ENCODE measurements around the gene MAGED1. TPM values are rescaled to one million over a fixed set of nuclear protein-coding genes. Genes with fewer than 3 reads are reported as not detected.

MAGED1 gene
- total RNA-seq, 1 experiment from 2014 or later = 128 TPM

DNA sequence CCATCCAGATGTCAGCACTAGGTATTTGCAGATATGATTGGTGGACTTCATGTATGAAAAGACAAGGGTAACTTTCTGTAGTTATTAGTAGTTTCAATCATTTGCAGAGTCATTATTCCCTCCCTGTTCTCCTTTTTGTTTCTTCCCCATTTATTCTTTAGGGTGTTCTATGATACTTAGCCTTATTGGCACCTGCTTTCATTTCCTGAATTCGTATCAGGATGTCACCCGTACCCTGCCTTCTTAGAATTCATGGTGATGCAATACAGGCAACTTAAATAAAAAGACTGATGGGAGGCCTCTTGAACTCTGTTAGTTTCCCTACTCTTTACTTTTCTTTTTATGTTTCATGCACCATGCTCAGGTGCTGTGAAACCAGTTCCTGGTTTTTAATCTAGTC is 24.2 kb downstream of the MAGED1 start:
- H2AFZ ChIP-seq (ENCODE audit: low read length) = no peak overlapping the region
- intact Hi-C loops (cut with micrococcal nuclease) = no loop called here
- TF ChIP-seq EZH2 (IDR thresholded peaks at IDR 0.05; ENCODE audit: low read length, unreplicated experiment) (no peak), EZH2phosphoT487 (IDR thresholded peaks at IDR 0.05; ENCODE audit: borderline replicate concordance, low read length) (no peak)
- TF ChIP-seq, protein P1, sequence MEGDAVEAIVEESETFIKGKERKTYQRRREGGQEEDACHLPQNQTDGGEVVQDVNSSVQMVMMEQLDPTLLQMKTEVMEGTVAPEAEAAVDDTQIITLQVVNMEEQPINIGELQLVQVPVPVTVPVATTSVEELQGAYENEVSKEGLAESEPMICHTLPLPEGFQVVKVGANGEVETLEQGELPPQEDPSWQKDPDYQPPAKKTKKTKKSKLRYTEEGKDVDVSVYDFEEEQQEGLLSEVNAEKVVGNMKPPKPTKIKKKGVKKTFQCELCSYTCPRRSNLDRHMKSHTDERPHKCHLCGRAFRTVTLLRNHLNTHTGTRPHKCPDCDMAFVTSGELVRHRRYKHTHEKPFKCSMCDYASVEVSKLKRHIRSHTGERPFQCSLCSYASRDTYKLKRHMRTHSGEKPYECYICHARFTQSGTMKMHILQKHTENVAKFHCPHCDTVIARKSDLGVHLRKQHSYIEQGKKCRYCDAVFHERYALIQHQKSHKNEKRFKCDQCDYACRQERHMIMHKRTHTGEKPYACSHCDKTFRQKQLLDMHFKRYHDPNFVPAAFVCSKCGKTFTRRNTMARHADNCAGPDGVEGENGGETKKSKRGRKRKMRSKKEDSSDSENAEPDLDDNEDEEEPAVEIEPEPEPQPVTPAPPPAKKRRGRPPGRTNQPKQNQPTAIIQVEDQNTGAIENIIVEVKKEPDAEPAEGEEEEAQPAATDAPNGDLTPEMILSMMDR (conservative IDR thresholded peaks at IDR 0.05; ENCODE audit: low read depth, low read length) = no peak
- no peaks in the 10 kb centered on the region for H3K9me2 ChIP-seq (replicated peaks; ENCODE audit: low read length)
- H3K9ac ChIP-seq (ENCODE audit: low read length) = no peak overlapping the region
- H3K36me3 ChIP-seq (ENCODE audit: low read depth, low read length) = no peaks in the 10 kb centered on the region
- no peak for DNase-seq
- no peak overlapping the region for H3K4me2 ChIP-seq (ENCODE audit: low read length)
- CTCF ChIA-PET = no interaction called here
- no peaks in the 10 kb centered on the region for H3K9me3 ChIP-seq (ENCODE audit: low read length)
- H3K79me2 ChIP-seq (ENCODE audit: low read length) = no peaks in the 10 kb centered on the region
- ATAC-seq = no peak
- H3K4me1 ChIP-seq (ENCODE audit: insufficient read depth, low read length) = no peaks in the 10 kb centered on the region
- BruUV-seq (replicated peaks) = no TSS peak
- H4K20me1 ChIP-seq (ENCODE audit: low read length) = no peaks in the 10 kb centered on the region
- H3F3A ChIP-seq (ENCODE audit: low read length, unreplicated experiment) = no peaks in the 10 kb centered on the region
- POLR2A ChIA-PET (ENCODE audit: unreplicated experiment) = no interaction called here
- H3K27ac ChIP-seq (ENCODE audit: low read length) = no peak overlapping the region
- H3K4me3 ChIP-seq (ENCODE audit: low read length) = no peak overlapping the region
- peaks cover 10% of the 10 kb centered on the region; the same call in 1 of the 2 replicates for H3K27me3 ChIP-seq (ENCODE audit: low read length)

- ATAC-seq = no peak
These were observed 29.1 kb downstream of the MAGED1 start for GRCh38 chrX:51922561-51922960.

DNA sequence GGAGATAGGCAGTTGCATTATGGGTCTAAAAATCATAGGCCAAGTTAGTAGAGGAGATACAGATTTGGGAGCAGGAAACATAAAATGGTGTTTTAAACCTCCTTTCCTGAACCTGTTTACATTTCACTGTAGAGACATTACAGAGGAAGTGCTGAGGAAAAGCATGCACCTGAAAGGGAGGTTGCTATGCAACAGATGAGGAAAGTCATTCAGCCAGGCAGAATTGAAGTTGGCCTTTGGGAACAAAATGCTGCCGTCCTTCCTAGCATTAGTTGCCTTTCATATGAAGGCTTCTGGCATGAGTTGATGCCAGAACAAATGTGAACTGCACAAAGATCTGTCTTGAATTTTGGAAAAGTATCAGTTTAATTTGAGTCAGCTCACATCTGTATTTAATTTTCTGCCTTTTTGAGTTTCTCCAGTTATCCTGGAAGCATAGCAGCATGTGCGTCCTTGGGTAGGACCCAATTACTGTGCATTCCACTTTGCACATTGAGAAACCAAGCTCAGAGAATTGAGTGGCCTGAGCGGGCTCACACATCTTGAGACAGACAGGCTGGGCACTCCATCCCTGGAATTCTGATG is 38.2 kb downstream of the MAGED1 start:
- Histone ChIP-seq H3K9me3 (ENCODE audit: low read length) (no peaks in the 10 kb centered on the region), H3K4me3 (ENCODE audit: low read length) (no peak overlapping the region), H3F3A (ENCODE audit: low read length, unreplicated experiment) (no peaks in the 10 kb centered on the region), H3K4me1 (ENCODE audit: insufficient read depth, low read length) (no peaks in the 10 kb centered on the region), H3K27me3 (ENCODE audit: low read length) (no peaks in the 10 kb centered on the region), H2AFZ (ENCODE audit: low read length) (no peak overlapping the region), H3K79me2 (ENCODE audit: low read length) (no peaks in the 10 kb centered on the region), H3K9ac (ENCODE audit: low read length) (no peak overlapping the region), H3K4me2 (ENCODE audit: low read length) (no peak overlapping the region), H3K36me3 (ENCODE audit: low read depth, low read length) (no peaks in the 10 kb centered on the region), H3K9me2 (replicated peaks; ENCODE audit: low read length) (no peaks in the 10 kb centered on the region), H3K27ac (ENCODE audit: low read length) (no peak overlapping the region), H4K20me1 (ENCODE audit: low read length) (no peaks in the 10 kb centered on the region)
- TF ChIP-seq, protein P1 (conservative IDR thresholded peaks at IDR 0.05; ENCODE audit: low read depth, low read length) = no peak
- TF ChIP-seq EZH2phosphoT487 (IDR thresholded peaks at IDR 0.05; ENCODE audit: borderline replicate concordance, low read length) (no peak), EZH2 (IDR thresholded peaks at IDR 0.05; ENCODE audit: low read length, unreplicated experiment) (no peak)
- POLR2A ChIA-PET (ENCODE audit: unreplicated experiment) = no interaction called here
- DNase-seq = no peak
- no TSS peak for BruUV-seq (replicated peaks)
- intact Hi-C loops (cut with micrococcal nuclease) = no loop called here
- ATAC-seq = no peak
- CTCF ChIA-PET = no interaction called here

More at GRCh38 chrX:51922561-51922960, 29.1 kb downstream of the MAGED1 start:
- H3K4me2 ChIP-seq (ENCODE audit: low read length) = no peak overlapping the region
- ChIA-PET CTCF (no interaction called here), POLR2A (ENCODE audit: unreplicated experiment) (no interaction called here)
- H3K36me3 ChIP-seq (ENCODE audit: low read depth, low read length) = no peaks in the 10 kb centered on the region
- H3K9ac ChIP-seq (ENCODE audit: low read length) = no peak overlapping the region
- TF ChIP-seq, protein P1 (conservative IDR thresholded peaks at IDR 0.05; ENCODE audit: low read depth, low read length) = no peak
- no peak for TF ChIP-seq EZH2phosphoT487 (IDR thresholded peaks at IDR 0.05; ENCODE audit: borderline replicate concordance, low read length)
- no peak for TF ChIP-seq EZH2 (IDR thresholded peaks at IDR 0.05; ENCODE audit: low read length, unreplicated experiment)
- H3K79me2 ChIP-seq (ENCODE audit: low read length) = no peaks in the 10 kb centered on the region
- H3K27ac ChIP-seq (ENCODE audit: low read length) = no peak overlapping the region
- H2AFZ ChIP-seq (ENCODE audit: low read length) = no peak overlapping the region
- DNase-seq = no peak
- intact Hi-C loops (cut with micrococcal nuclease) = no loop called here
- no peaks in the 10 kb centered on the region for H3K9me3 ChIP-seq (ENCODE audit: low read length)
- H3K4me3 ChIP-seq (ENCODE audit: low read length) = no peak overlapping the region
- no peaks in the 10 kb centered on the region for H3K4me1 ChIP-seq (ENCODE audit: insufficient read depth, low read length)
- H4K20me1 ChIP-seq (ENCODE audit: low read length) = no peaks in the 10 kb centered on the region
- no TSS peak for BruUV-seq (replicated peaks)
- H3K9me2 ChIP-seq (replicated peaks; ENCODE audit: low read length) = no peaks in the 10 kb centered on the region
- peaks cover 11% of the 10 kb centered on the region; the same call in 1 of the 2 replicates for H3K27me3 ChIP-seq (ENCODE audit: low read length)
- no peaks in the 10 kb centered on the region for H3F3A ChIP-seq (ENCODE audit: low read length, unreplicated experiment)
